Thyroid gland (tissue), 4 donors: Measurements from ENCODE around the gene AVP. TPM values are rescaled to one million over a fixed set of nuclear protein-coding genes. Genes with fewer than 3 reads are reported as not detected.

Experiments
- DNase-seq, 2 donors: peaks; one replicate each; pipeline ENCODE4 v3.0.0-alpha.2; 2019
- H3K27ac ChIP-seq, 3 donors: fragments of 200-600 bp; sonication (generic); 1 replicate in 2 of 3; 2 replicates in 1 of 3; pipeline ENCODE4 v1.5.1; 2016 to 2019; ENCODE audit warnings: mild to moderate bottlenecking in 1 of 3, moderate library complexity in 1 of 3
- H3K27me3 ChIP-seq: fragments of 200-600 bp; sonication (generic); one replicate; pipeline ENCODE4 v1.5.1; 2019
- H3K36me3 ChIP-seq, 2 donors: fragments of 200-600 bp; sonication (generic); one replicate each; pipeline ENCODE4 v1.5.1; 2016 to 2019
- H3K4me1 ChIP-seq, 2 donors: fragments of 200-600 bp; sonication (generic); one replicate each; pipeline ENCODE4 v1.5.1; 2017 to 2019
- H3K4me3 ChIP-seq, 3 donors: fragments of 200-600 bp; sonication (generic); replicated peaks in 1 of 3; 1 replicate in 2 of 3; 2 replicates in 1 of 3; pipeline ENCODE4 v1.5.1; 2016; ENCODE audit warnings: mild to moderate bottlenecking in 1 of 3
- H3K9me3 ChIP-seq: fragments of 200-600 bp; sonication (generic); one replicate; pipeline ENCODE4 v1.5.1; 2017
- POLR2A ChIP-seq, 2 donors: fragments of 450-650 bp; IDR thresholded peaks; one replicate each; pipeline ENCODE4 v1.6.1; 2017; ENCODE audit warnings: antibody characterized with exemption in 2 of 2, mild to moderate bottlenecking in 2 of 2, moderate library complexity in 1 of 2
- WGBS, 2 donors: methylation state at CpG; one replicate each; pipeline ENCODE4 v1.1.5; 2017; 5-methylcytosine and 5-hydroxymethylcytosine counted together
- intact Hi-C: fragments of 100-400 bp; cut with DNase I; formaldehyde crosslinking; loops from one replicate; pipeline ENCODE4 v1.15.1; 2023
- total RNA-seq, 4 donors: library from RNA; depleted of rRNA; stranded (reverse); fragments of >200 nt; gene quantifications; one replicate each; pipeline ENCODE4 v1.2.3, GENCODE V29; 2016
- TF ChIP-seq, protein P1 (sequence below), 6 experiments: fragments of 200-600 bp in 3 of 6; fragments of 450-650 bp in 3 of 6; sonication (generic) in 3 of 6; IDR thresholded peaks; one replicate each; pipeline ENCODE4 v1.5.1; 2016 to 2019; ENCODE audit warnings: antibody characterized with exemption in 6 of 6, mild to moderate bottlenecking in 2 of 6, inconsistent platforms in 1 of 6, moderate library complexity in 1 of 6

Gene AVP
- total RNA-seq, 4 donors from 2014 or later = not detected

GRCh38 chr20:3045816-3046676, 38.5 kb downstream of the AVP start, which contains the start of gene MRPS26:
Gene MRPS26, plus strand, starts transcription at chr20:3046052. Its CDS starts 17 bp downstream, at chr20:3046069.
- Histone ChIP-seq H3K27me3 (no peaks in the 10 kb centered on the region), H3K4me1 (peaks cover 16 to 20% of the 10 kb centered on the region in 2 donors), H3K27ac (peak within 1 kb of the TSS; percentile 64 to 88 (median 83)), H3K4me3 (peak within 1 kb of the TSS; percentile 87 to 96 (median 89)), H3K36me3 (peaks cover 15 to 24% of the 10 kb centered on the region in 2 donors), H3K9me3 (no peaks in the 10 kb centered on the region)
- intact Hi-C loops = no loop called here
- TF ChIP-seq POLR2A (IDR thresholded peaks at IDR 0.05) = peak in 1 of 2 donors; percentile 86
- TF ChIP-seq, protein P1, sequence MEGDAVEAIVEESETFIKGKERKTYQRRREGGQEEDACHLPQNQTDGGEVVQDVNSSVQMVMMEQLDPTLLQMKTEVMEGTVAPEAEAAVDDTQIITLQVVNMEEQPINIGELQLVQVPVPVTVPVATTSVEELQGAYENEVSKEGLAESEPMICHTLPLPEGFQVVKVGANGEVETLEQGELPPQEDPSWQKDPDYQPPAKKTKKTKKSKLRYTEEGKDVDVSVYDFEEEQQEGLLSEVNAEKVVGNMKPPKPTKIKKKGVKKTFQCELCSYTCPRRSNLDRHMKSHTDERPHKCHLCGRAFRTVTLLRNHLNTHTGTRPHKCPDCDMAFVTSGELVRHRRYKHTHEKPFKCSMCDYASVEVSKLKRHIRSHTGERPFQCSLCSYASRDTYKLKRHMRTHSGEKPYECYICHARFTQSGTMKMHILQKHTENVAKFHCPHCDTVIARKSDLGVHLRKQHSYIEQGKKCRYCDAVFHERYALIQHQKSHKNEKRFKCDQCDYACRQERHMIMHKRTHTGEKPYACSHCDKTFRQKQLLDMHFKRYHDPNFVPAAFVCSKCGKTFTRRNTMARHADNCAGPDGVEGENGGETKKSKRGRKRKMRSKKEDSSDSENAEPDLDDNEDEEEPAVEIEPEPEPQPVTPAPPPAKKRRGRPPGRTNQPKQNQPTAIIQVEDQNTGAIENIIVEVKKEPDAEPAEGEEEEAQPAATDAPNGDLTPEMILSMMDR (IDR thresholded peaks at IDR 0.05) = no peak
- DNase-seq = peak; percentile 91 to 93
- whole genome bisulfite sequencing, 2 donors = 0% methylated on average over 48 of the region's 104 CpGs; no CpG with 5 or more reads in 1 of the 2 donors

DNA sequence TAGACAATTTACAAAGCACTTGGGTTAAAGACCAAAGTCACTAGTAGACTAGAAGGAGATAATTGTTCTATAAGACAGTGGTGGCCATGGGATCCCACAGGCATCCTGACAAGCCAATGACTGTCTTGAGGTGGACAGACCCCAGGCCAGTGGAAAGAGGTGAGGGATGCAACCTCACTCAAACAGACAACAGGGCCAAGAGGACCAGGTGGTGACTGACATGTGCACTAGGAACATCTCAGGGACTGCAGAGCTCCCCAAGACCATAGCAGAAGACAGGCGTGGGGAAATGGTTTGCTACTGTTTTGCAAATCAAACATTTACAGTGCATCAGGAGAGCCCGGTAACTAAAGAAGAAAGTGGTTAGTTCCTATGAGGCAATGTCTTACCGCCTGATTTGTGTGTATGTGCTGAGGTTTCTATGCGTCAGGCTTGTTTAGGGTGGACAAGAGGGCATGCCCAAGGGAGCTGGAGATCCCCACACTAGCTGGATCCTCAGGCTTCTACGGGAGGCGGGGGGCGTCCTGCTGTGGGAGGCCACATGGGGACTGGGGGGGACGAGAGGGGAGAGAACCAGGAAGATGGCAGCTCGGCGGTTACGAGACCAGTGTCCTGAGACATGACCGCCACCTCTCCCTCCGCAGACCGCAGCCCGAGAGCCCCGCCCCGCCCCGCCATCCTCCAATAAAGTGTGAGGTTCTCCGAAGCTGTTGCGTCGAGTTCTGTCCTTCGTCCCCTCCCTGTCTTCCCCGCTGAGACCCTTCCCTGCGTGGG, 39.3 kb downstream of the AVP start:
- H3K9me3 ChIP-seq = no peaks in the 10 kb centered on the region
- TF ChIP-seq, protein P1 (IDR thresholded peaks at IDR 0.05) = no peak
- no peak for TF ChIP-seq POLR2A (IDR thresholded peaks at IDR 0.05)
- H3K4me1 ChIP-seq = peaks cover 16 to 20% of the 10 kb centered on the region in 2 donors
- peak overlapping the region; percentile 64 to 88 (median 83) for H3K27ac ChIP-seq
- DNase-seq = peak; percentile 77 to 79
- whole genome bisulfite sequencing, 2 donors = 4 to 5% methylated on average over 17 to 21 of the region's 24 CpGs
- H3K27me3 ChIP-seq = no peaks in the 10 kb centered on the region
- peaks cover 15 to 24% of the 10 kb centered on the region in 2 donors for H3K36me3 ChIP-seq
- peak overlapping the region; percentile 87 to 96 (median 89) for H3K4me3 ChIP-seq
- intact Hi-C loops = no loop called here

GRCh38 chr20:3044336-3044965, 40.1 kb downstream of the AVP start:
- no peak overlapping the region for H3K4me3 ChIP-seq
- peaks cover 16 to 20% of the 10 kb centered on the region in 2 donors for H3K4me1 ChIP-seq
- WGBS, 2 donors = 96 to 100% methylated on average over 3 to 5 of the region's 8 CpGs

DNA sequence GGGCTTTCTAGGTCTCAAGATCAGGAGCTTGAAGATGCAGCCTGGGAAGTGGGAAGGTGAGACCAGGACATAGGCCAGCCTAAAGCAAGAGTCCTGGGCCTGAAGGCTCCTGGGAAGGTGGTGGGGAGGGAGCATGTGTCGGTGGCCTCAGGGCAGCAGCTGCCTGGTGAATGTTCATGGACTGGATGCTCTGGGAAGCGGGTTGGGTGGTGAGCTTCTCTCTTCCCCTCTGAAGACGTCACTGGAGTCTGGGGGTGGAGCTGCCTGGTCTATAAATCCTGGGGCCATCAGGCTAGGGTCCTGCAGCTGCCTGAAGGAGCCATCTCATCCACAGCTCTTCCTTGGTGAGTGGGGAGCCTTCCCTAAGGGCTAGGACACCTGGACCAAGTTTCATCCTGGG, 41.2 kb downstream of the AVP start, which contains the start of gene GNRH2:
GNRH2 (plus strand) TSS at position 301 of the 400 bp plus-strand sequence. CDS start 793 bp downstream, outside the sequence.
- WGBS, 2 donors = 80 to 100% methylated on average over 2 to 3 of the region's 3 CpGs
- TF ChIP-seq, protein P1 (IDR thresholded peaks at IDR 0.05) = no peak
- no peak for TF ChIP-seq POLR2A (IDR thresholded peaks at IDR 0.05)
- Histone ChIP-seq H3K27ac (peak within 1 kb of the TSS; percentile 29 to 70 (median 45)), H3K36me3 (peaks cover 3 to 14% of the 10 kb centered on the region in 2 donors), H3K4me1 (peaks cover 16 to 20% of the 10 kb centered on the region in 2 donors), H3K4me3 (no peak within 1 kb of the TSS), H3K27me3 (no peaks in the 10 kb centered on the region), H3K9me3 (no peaks in the 10 kb centered on the region)
- no peak for DNase-seq
- intact Hi-C loops = no loop called here

More at GRCh38 chr20:3044336-3044965, 40.1 kb downstream of the AVP start:
- H3K27me3 ChIP-seq = no peaks in the 10 kb centered on the region
- peaks cover 10 to 16% of the 10 kb centered on the region in 2 donors for H3K36me3 ChIP-seq
- no peak for TF ChIP-seq POLR2A (IDR thresholded peaks at IDR 0.05)
- TF ChIP-seq, protein P1 (IDR thresholded peaks at IDR 0.05) = no peak
- intact Hi-C loops = no loop called here
- DNase-seq = no peak
- peak overlapping the region in 1 of 3 donors; percentile 64 for H3K27ac ChIP-seq
- H3K9me3 ChIP-seq = no peaks in the 10 kb centered on the region
